ENCODE results near the gene WDR64.
"Not testable (repeated sequence)": the region's sequence is repeated elsewhere in the genome, so short reads cannot be mapped to it uniquely, and the experiment has no call there.

Gene WDR64

GRCh38 chr1:241773991-241774390, 121.9 kb downstream of the WDR64 start:
- Histone ChIP-seq H3K9ac (ENCODE audit: low read length) (no peak overlapping the region), H3K4me3 (ENCODE audit: low read depth, low read length) (no peak overlapping the region), H3K9me3 (ENCODE audit: control insufficient read depth, insufficient read depth, low read depth, low read length) (no peaks in the 10 kb centered on the region), H3K27ac (ENCODE audit: low read depth, low read length) (no peak overlapping the region), H3K27me3 (ENCODE audit: control insufficient read depth, insufficient read depth, low read length) (no peaks in the 10 kb centered on the region), H3K4me1 (ENCODE audit: control insufficient read depth, insufficient read depth, low read length) (no peaks in the 10 kb centered on the region), H3K36me3 (ENCODE audit: control insufficient read depth, insufficient read depth, low read length) (no peaks in the 10 kb centered on the region)

GRCh38 chr1:241775021-241775420, 122.9 kb downstream of the WDR64 start:
- Histone ChIP-seq H3K36me3 (ENCODE audit: control insufficient read depth, insufficient read depth, low read length) (no peaks in the 10 kb centered on the region), H3K9ac (ENCODE audit: low read length) (no peak overlapping the region), H3K4me1 (ENCODE audit: control insufficient read depth, insufficient read depth, low read length) (no peaks in the 10 kb centered on the region), H3K27me3 (ENCODE audit: control insufficient read depth, insufficient read depth, low read length) (no peaks in the 10 kb centered on the region), H3K4me3 (ENCODE audit: low read depth, low read length) (no peak overlapping the region), H3K27ac (ENCODE audit: low read depth, low read length) (no peak overlapping the region), H3K9me3 (ENCODE audit: control insufficient read depth, insufficient read depth, low read depth, low read length) (no peaks in the 10 kb centered on the region)

GRCh38 chr1:241776911-241777310, 124.8 kb downstream of the WDR64 start:
- Histone ChIP-seq H3K27ac (ENCODE audit: low read depth, low read length) (no peak overlapping the region), H3K27me3 (ENCODE audit: control insufficient read depth, insufficient read depth, low read length) (no peaks in the 10 kb centered on the region), H3K36me3 (ENCODE audit: control insufficient read depth, insufficient read depth, low read length) (no peaks in the 10 kb centered on the region), H3K9me3 (ENCODE audit: control insufficient read depth, insufficient read depth, low read depth, low read length) (no peaks in the 10 kb centered on the region), H3K4me3 (ENCODE audit: low read depth, low read length) (no peak overlapping the region), H3K9ac (ENCODE audit: low read length) (no peak overlapping the region), H3K4me1 (ENCODE audit: control insufficient read depth, insufficient read depth, low read length) (no peaks in the 10 kb centered on the region)

- no peaks in the 10 kb centered on the region for H3K27me3 ChIP-seq (ENCODE audit: control insufficient read depth, insufficient read depth, low read length)
- H3K4me3 ChIP-seq (ENCODE audit: low read depth, low read length): no peak overlapping the region
- no peaks in the 10 kb centered on the region for H3K36me3 ChIP-seq (ENCODE audit: control insufficient read depth, insufficient read depth, low read length)
- H3K4me1 ChIP-seq (ENCODE audit: control insufficient read depth, insufficient read depth, low read length): no peaks in the 10 kb centered on the region
- H3K9ac ChIP-seq (ENCODE audit: low read length): no peak overlapping the region
- no peaks in the 10 kb centered on the region for H3K9me3 ChIP-seq (ENCODE audit: control insufficient read depth, insufficient read depth, low read depth, low read length)
- no peak overlapping the region for H3K27ac ChIP-seq (ENCODE audit: low read depth, low read length)
Measured at GRCh38 chr1:241778117-241778516, 126.0 kb downstream of the WDR64 start.

DNA sequence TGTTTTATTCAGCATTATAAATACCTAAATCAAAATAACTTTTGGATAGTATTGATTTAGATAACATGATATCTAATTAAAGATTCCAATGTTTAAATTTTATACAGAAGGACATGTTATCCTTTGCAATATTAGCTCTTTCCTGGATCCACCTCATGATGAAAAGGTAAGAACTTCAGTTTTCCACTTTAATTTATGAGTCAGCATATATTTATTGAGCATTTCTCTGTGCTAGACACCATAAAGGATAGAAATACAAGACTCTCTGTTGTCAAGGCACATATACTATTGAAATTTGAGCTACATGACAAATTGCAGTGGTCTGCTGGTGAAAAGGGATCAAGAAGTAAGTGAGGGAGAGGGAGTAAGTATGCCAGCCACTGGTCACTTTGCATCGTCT, 127.8 kb downstream of the WDR64 start:
- H3K9me3 ChIP-seq (ENCODE audit: control insufficient read depth, insufficient read depth, low read depth, low read length): no peaks in the 10 kb centered on the region
- no peaks in the 10 kb centered on the region for H3K4me1 ChIP-seq (ENCODE audit: control insufficient read depth, insufficient read depth, low read length)
- no peaks in the 10 kb centered on the region for H3K36me3 ChIP-seq (ENCODE audit: control insufficient read depth, insufficient read depth, low read length)
- no peaks in the 10 kb centered on the region for H3K27me3 ChIP-seq (ENCODE audit: control insufficient read depth, insufficient read depth, low read length)
- no peak overlapping the region for H3K4me3 ChIP-seq (ENCODE audit: low read depth, low read length)
- H3K9ac ChIP-seq (ENCODE audit: low read length): no peak overlapping the region
- H3K27ac ChIP-seq (ENCODE audit: low read depth, low read length): no peak overlapping the region

- H3K9me3 ChIP-seq (ENCODE audit: control insufficient read depth, insufficient read depth, low read depth, low read length): no peaks in the 10 kb centered on the region
- no peaks in the 10 kb centered on the region for H3K36me3 ChIP-seq (ENCODE audit: control insufficient read depth, insufficient read depth, low read length)
- H3K9ac ChIP-seq (ENCODE audit: low read length): no peak overlapping the region
- H3K4me3 ChIP-seq (ENCODE audit: low read depth, low read length): no peak overlapping the region
- no peaks in the 10 kb centered on the region for H3K27me3 ChIP-seq (ENCODE audit: control insufficient read depth, insufficient read depth, low read length)
- no peak overlapping the region for H3K27ac ChIP-seq (ENCODE audit: low read depth, low read length)
- no peaks in the 10 kb centered on the region for H3K4me1 ChIP-seq (ENCODE audit: control insufficient read depth, insufficient read depth, low read length)
Measured at GRCh38 chr1:241782396-241782795, 130.3 kb downstream of the WDR64 start.

GRCh38 chr1:241787691-241788090, 135.6 kb downstream of the WDR64 start:
- Histone ChIP-seq H3K4me1 (ENCODE audit: control insufficient read depth, insufficient read depth, low read length) (no peaks in the 10 kb centered on the region), H3K4me3 (ENCODE audit: low read depth, low read length) (no peak overlapping the region), H3K9ac (ENCODE audit: low read length) (no peak overlapping the region), H3K36me3 (ENCODE audit: control insufficient read depth, insufficient read depth, low read length) (no peaks in the 10 kb centered on the region), H3K27me3 (ENCODE audit: control insufficient read depth, insufficient read depth, low read length) (no peaks in the 10 kb centered on the region), H3K9me3 (ENCODE audit: control insufficient read depth, insufficient read depth, low read depth, low read length) (no peaks in the 10 kb centered on the region), H3K27ac (ENCODE audit: low read depth, low read length) (no peak overlapping the region)

DNA sequence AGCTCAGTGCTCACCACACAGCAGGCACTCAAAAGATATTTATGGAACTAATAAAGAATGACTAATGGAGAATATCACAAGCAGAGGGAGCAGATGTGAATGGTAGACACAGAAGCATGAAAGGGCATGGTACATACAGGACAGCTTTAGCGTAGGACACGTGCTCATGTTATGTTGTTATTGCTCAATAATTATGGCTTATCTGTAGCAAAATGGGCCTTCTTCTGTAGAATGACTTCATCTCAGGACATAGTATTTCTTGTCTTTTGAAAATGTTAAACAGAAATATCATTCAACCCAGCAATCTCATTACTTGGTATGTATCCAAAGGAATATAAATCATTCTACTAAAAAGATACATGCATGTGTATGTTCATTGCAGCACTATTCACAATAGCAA, 137.0 kb downstream of the WDR64 start:
- Histone ChIP-seq H3K9ac (ENCODE audit: low read length) (no peak overlapping the region), H3K36me3 (ENCODE audit: control insufficient read depth, insufficient read depth, low read length) (no peaks in the 10 kb centered on the region), H3K9me3 (ENCODE audit: control insufficient read depth, insufficient read depth, low read depth, low read length) (no peaks in the 10 kb centered on the region), H3K27me3 (ENCODE audit: control insufficient read depth, insufficient read depth, low read length) (no peaks in the 10 kb centered on the region), H3K27ac (ENCODE audit: low read depth, low read length) (no peak overlapping the region), H3K4me3 (ENCODE audit: low read depth, low read length) (no peak overlapping the region), H3K4me1 (ENCODE audit: control insufficient read depth, insufficient read depth, low read length) (no peaks in the 10 kb centered on the region)

DNA sequence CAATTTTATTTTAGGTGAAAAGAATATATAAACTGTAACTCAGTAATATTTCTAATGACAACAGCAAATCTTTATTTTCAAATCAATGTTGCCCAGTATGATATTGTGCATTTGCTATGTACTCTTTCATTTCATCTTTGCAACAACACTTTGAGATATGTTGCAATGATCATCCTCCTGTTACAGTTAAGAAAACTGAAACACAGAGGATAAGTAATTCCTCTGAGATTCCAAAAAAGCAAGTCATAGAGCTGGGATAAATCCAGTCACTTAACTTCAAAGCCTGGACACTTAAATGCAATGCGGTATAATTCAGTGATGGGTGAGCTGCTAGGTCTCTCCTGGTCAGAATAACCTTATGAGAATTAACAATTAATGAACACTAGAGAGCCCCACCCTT, 147.3 kb downstream of the WDR64 start:
- H3K4me3 ChIP-seq (ENCODE audit: low read depth, low read length): no peak overlapping the region
- H3K27me3 ChIP-seq (ENCODE audit: control insufficient read depth, insufficient read depth, low read length): no peaks in the 10 kb centered on the region
- no peak overlapping the region for H3K9ac ChIP-seq (ENCODE audit: low read length)
- no peaks in the 10 kb centered on the region for H3K36me3 ChIP-seq (ENCODE audit: control insufficient read depth, insufficient read depth, low read length)
- H3K9me3 ChIP-seq (ENCODE audit: control insufficient read depth, insufficient read depth, low read depth, low read length): no peaks in the 10 kb centered on the region
- H3K27ac ChIP-seq (ENCODE audit: low read depth, low read length): no peak overlapping the region
- 0 out of 2 replicates have a peak, but pooled peaks cover 5% of the 10 kb centered on the region for H3K4me1 ChIP-seq (ENCODE audit: control insufficient read depth, insufficient read depth, low read length)

GRCh38 chr1:241800640-241801039, 148.6 kb downstream of the WDR64 start:
- no peaks in the 10 kb centered on the region for H3K36me3 ChIP-seq (ENCODE audit: control insufficient read depth, insufficient read depth, low read length)
- no peak overlapping the region for H3K27ac ChIP-seq (ENCODE audit: low read depth, low read length)
- H3K9me3 ChIP-seq (ENCODE audit: control insufficient read depth, insufficient read depth, low read depth, low read length): no peaks in the 10 kb centered on the region
- no peak overlapping the region for H3K9ac ChIP-seq (ENCODE audit: low read length)
- H3K4me1 ChIP-seq (ENCODE audit: control insufficient read depth, insufficient read depth, low read length): no peaks in the 10 kb centered on the region
- no peaks in the 10 kb centered on the region for H3K27me3 ChIP-seq (ENCODE audit: control insufficient read depth, insufficient read depth, low read length)
- no peak overlapping the region for H3K4me3 ChIP-seq (ENCODE audit: low read depth, low read length)

- no peak overlapping the region for H3K9ac ChIP-seq (ENCODE audit: low read length)
- no peaks in the 10 kb centered on the region for H3K36me3 ChIP-seq (ENCODE audit: control insufficient read depth, insufficient read depth, low read length)
- H3K27ac ChIP-seq (ENCODE audit: low read depth, low read length): no peak overlapping the region
- H3K4me1 ChIP-seq (ENCODE audit: control insufficient read depth, insufficient read depth, low read length): no peaks in the 10 kb centered on the region
- H3K9me3 ChIP-seq (ENCODE audit: control insufficient read depth, insufficient read depth, low read depth, low read length): no peaks in the 10 kb centered on the region
- H3K27me3 ChIP-seq (ENCODE audit: control insufficient read depth, insufficient read depth, low read length): no peaks in the 10 kb centered on the region
- H3K4me3 ChIP-seq (ENCODE audit: low read depth, low read length): no peak overlapping the region
Measured at GRCh38 chr1:241802863-241803262, 150.8 kb downstream of the WDR64 start.

DNA sequence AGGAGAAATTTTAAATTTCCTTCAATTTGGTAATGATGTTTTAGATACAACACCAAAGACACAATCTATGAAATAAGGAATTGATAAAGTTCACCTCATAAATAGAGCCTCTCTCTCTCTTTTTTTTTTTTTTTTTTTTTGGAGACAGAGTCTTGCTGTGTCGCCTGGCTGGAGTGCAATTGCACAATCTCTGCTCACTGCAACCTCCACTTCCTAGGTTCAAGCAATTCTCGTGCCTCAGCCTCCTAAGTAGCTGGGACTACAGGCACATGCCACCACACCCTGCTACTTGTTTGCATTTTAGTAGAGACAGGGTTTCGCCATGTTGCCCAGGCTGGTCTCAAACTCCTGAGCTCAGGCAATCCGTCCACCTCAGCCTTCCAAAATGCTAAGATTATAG, 152.6 kb downstream of the WDR64 start:
- not testable (repeated sequence) for H3K27ac ChIP-seq (ENCODE audit: low read depth, low read length); H3K36me3 ChIP-seq (ENCODE audit: control insufficient read depth, insufficient read depth, low read length); H3K9ac ChIP-seq (ENCODE audit: low read length); H3K4me3 ChIP-seq (ENCODE audit: low read depth, low read length); H3K27me3 ChIP-seq (ENCODE audit: control insufficient read depth, insufficient read depth, low read length); H3K4me1 ChIP-seq (ENCODE audit: control insufficient read depth, insufficient read depth, low read length); H3K9me3 ChIP-seq (ENCODE audit: control insufficient read depth, insufficient read depth, low read depth, low read length)
